Keratinocyte (primary cell): Measurements from ENCODE around the gene IARS1. TPM values are rescaled to one million over a fixed set of nuclear protein-coding genes. Genes with fewer than 3 reads are reported as not detected.

Source experiments
- DNase-seq: peaks from one replicate; pipeline ENCODE4 v3.0.0-alpha.2; 2011; ENCODE audit warnings: low read depth, missing footprints, low spot score
- FAIRE-seq: peaks from 2 replicates; lab custom pipeline; 2011; peaks lifted over from hg19 to GRCh38; lab: Jason Lieb, UNC
- H2AFZ ChIP-seq: 2 replicates; pipeline ENCODE4 v1.6.0; 2012; ENCODE audit warnings: low read length, control low read depth, inconsistent platforms; ENCODE audit not compliant: control insufficient read depth
- H3K27ac ChIP-seq: 2 replicates; pipeline ENCODE4 v1.5.1; 2011; ENCODE audit warnings: low read length; ENCODE audit not compliant: control insufficient read depth, insufficient read depth
- H3K27me3 ChIP-seq: 3 replicates; pipeline ENCODE4 v1.6.0; 2011; ENCODE audit warnings: low read length; ENCODE audit not compliant: control insufficient read depth, insufficient read depth; ENCODE audit errors: extremely low read depth
- H3K36me3 ChIP-seq, 2 experiments: 2 replicates in 1 of 2; 3 replicates in 1 of 2; pipeline ENCODE4 v1.5.1; 2011; ENCODE audit warnings: low read length in 2 of 2, mild to moderate bottlenecking in 1 of 2; ENCODE audit not compliant: control insufficient read depth in 2 of 2, insufficient read depth in 2 of 2; ENCODE audit errors: extremely low read depth in 1 of 2
- H3K4me1 ChIP-seq: 3 replicates; pipeline ENCODE4 v1.5.1; 2011; ENCODE audit warnings: low read length; ENCODE audit not compliant: control insufficient read depth, insufficient read depth; ENCODE audit errors: extremely low read depth
- H3K4me2 ChIP-seq: 3 replicates; pipeline ENCODE4 v1.6.0; 2011; ENCODE audit warnings: low read depth, low read length; ENCODE audit not compliant: control insufficient read depth, insufficient read depth; ENCODE audit errors: extremely low read depth
- H3K4me3 ChIP-seq, 3 experiments: fragments of 200-600 bp in 1 of 3; sonication (generic) in 1 of 3; 2 replicates in 2 of 3; 3 replicates in 1 of 3; pipeline ENCODE4 v1.5.1; 2011 to 2016; ENCODE audit warnings: low read length in 3 of 3, mild to moderate bottlenecking in 3 of 3, control low read depth in 2 of 3, inconsistent platforms in 1 of 3, low read depth in 1 of 3, mixed read lengths in 1 of 3, mixed run types in 1 of 3, moderate library complexity in 1 of 3; ENCODE audit not compliant: control insufficient read depth in 2 of 3, insufficient read depth in 2 of 3; ENCODE audit errors: extremely low read depth in 1 of 3
- H3K79me2 ChIP-seq: 2 replicates; pipeline ENCODE4 v1.6.0; 2012; ENCODE audit warnings: low read length; ENCODE audit not compliant: control insufficient read depth, insufficient read depth
- H3K9ac ChIP-seq: 3 replicates; pipeline ENCODE4 v1.6.0; 2011; ENCODE audit warnings: low read length; ENCODE audit not compliant: control insufficient read depth, insufficient read depth; ENCODE audit errors: extremely low read depth
- H3K9me1 ChIP-seq: 3 replicates; pipeline ENCODE4 v1.6.0; 2011; ENCODE audit warnings: low read length; ENCODE audit not compliant: control insufficient read depth, insufficient read depth; ENCODE audit errors: extremely low read depth
- H3K9me3 ChIP-seq: 2 replicates; pipeline ENCODE4 v1.5.1; 2012; ENCODE audit warnings: low read depth, low read length; ENCODE audit not compliant: control insufficient read depth
- H4K20me1 ChIP-seq: 3 replicates; pipeline ENCODE4 v1.6.0; 2011; ENCODE audit warnings: low read length; ENCODE audit not compliant: control insufficient read depth, insufficient read depth; ENCODE audit errors: extremely low read depth
- EZH2 ChIP-seq: IDR thresholded peaks from one replicate; pipeline ENCODE4 v1.6.1; 2012; ENCODE audit warnings: inconsistent platforms, mild to moderate bottlenecking, low read length, moderate library complexity
- dilution Hi-C: fragments of 300-500 bp; cut with MboI; formaldehyde crosslinking; loops from one replicate; pipeline ENCODE4 v1.7.0; 2020; ENCODE audit warnings: low sequenced_read_pairs; ENCODE audit not compliant: extremely low pct_ligation_motif_present
- polyA plus RNA-seq, 5 experiments: library from polyadenylated mRNA; depleted of rRNA in 3 of 5; stranded (reverse) in 3 of 5; stranded (forward) in 1 of 5; unstranded in 1 of 5; fragments of >200 nt; gene quantifications; 1 replicate in 1 of 5; 2 replicates in 3 of 5; 3 replicates in 1 of 5; pipeline versions ENCODE4 v1.2.1 to v1.2.3, GENCODE V29; 2011 to 2012; ENCODE audit warnings: missing spikeins in 2 of 5, low read depth in 1 of 5, low replicate concordance in 1 of 5
- TF ChIP-seq, protein P1 (sequence below), 3 experiments: IDR thresholded peaks in 1 of 3; conservative IDR thresholded peaks in 1 of 3; optimal IDR thresholded peaks in 1 of 3; 2 replicates in 2 of 3; 3 replicates in 1 of 3; pipeline versions ENCODE3 to v1.5.1; 2011; ENCODE audit warnings: low read length in 3 of 3, mild to moderate bottlenecking in 3 of 3, moderate library complexity in 2 of 3, control low read depth in 1 of 3, inconsistent platforms in 1 of 3; ENCODE audit not compliant: insufficient read depth in 2 of 3; ENCODE audit errors: extremely low read depth in 1 of 3

IARS1 gene
- polyA plus RNA-seq, 1 donor (not counting 4 experiments of a cell fraction or from before 2014, with no cell fraction given), result 88.4 TPM

GRCh38 chr9:92324431-92324830 lies 30.9 kb upstream of the IARS1 start:
- TF ChIP-seq, protein P1, sequence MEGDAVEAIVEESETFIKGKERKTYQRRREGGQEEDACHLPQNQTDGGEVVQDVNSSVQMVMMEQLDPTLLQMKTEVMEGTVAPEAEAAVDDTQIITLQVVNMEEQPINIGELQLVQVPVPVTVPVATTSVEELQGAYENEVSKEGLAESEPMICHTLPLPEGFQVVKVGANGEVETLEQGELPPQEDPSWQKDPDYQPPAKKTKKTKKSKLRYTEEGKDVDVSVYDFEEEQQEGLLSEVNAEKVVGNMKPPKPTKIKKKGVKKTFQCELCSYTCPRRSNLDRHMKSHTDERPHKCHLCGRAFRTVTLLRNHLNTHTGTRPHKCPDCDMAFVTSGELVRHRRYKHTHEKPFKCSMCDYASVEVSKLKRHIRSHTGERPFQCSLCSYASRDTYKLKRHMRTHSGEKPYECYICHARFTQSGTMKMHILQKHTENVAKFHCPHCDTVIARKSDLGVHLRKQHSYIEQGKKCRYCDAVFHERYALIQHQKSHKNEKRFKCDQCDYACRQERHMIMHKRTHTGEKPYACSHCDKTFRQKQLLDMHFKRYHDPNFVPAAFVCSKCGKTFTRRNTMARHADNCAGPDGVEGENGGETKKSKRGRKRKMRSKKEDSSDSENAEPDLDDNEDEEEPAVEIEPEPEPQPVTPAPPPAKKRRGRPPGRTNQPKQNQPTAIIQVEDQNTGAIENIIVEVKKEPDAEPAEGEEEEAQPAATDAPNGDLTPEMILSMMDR (optimal IDR thresholded peaks at IDR 0.05 in 1 of 3, IDR thresholded peaks at IDR 0.05 in 1 of 3, conservative IDR thresholded peaks at IDR 0.05 in 1 of 3; ENCODE audit: extremely low read depth in 1 of 3, insufficient read depth in 2 of 3, low read length in 3 of 3), result no peak
- no peak for TF ChIP-seq EZH2
- peaks cover 24% of the 10 kb centered on the region for H3K79me2 ChIP-seq
- H3K4me3 ChIP-seq, result peak overlapping the region; percentile 75 to 98 (median 93)
- H3K4me1 ChIP-seq, result peaks cover 27% of the 10 kb centered on the region
- H3K4me2 ChIP-seq, result peak overlapping the region; percentile 84
- H3K9me3 ChIP-seq, result no peaks in the 10 kb centered on the region
- DNase-seq (no peak), FAIRE-seq (no peak)
- dilution Hi-C loops, result no loop called here
- H3K27ac ChIP-seq, result peak overlapping the region; percentile 100
- peak overlapping the region; percentile 100 for H3K9ac ChIP-seq
- H2AFZ ChIP-seq, result no peak overlapping the region
- H3K36me3 ChIP-seq, result peaks cover 12 to 20% of the 10 kb centered on the region in 2 experiments
- H4K20me1 ChIP-seq, result no peaks in the 10 kb centered on the region
- H3K9me1 ChIP-seq, result no peaks in the 10 kb centered on the region
- no peaks in the 10 kb centered on the region for H3K27me3 ChIP-seq

DNA sequence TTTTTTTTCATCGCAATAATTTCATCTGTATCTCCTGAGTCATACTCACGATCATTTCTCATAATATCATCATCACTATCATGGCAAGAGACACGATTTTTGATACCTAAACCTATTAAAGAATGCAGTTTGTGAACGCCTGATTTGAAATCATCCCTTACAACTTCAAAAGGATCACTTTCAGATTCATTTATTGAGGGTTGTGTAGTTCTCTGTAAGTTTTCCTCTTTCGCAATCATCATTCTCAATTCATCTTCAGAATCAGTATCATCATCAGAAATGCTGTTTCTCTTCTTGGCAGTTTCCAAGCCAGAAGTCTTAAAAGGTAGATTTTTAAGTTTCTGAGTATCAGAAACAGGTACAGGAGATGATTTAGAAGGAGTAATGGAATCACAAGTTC lies 22.0 kb upstream of the IARS1 start:
- Histone ChIP-seq H4K20me1 (no peaks in the 10 kb centered on the region), H3K27ac (no peak overlapping the region), H3K4me3 (no peak overlapping the region), H3K9ac (no peak overlapping the region), H3K36me3 (peaks cover 17 to 29% of the 10 kb centered on the region in 2 experiments), H3K4me2 (no peak overlapping the region), H3K9me3 (no peaks in the 10 kb centered on the region), H3K9me1 (peaks cover 3% of the 10 kb centered on the region), H2AFZ (no peak overlapping the region), H3K27me3 (no peaks in the 10 kb centered on the region), H3K79me2 (peaks cover 13% of the 10 kb centered on the region), H3K4me1 (peaks cover 13% of the 10 kb centered on the region)
- FAIRE-seq, result no peak
- TF ChIP-seq EZH2, result no peak
- TF ChIP-seq, protein P1 (optimal IDR thresholded peaks at IDR 0.05 in 1 of 3, IDR thresholded peaks at IDR 0.05 in 1 of 3, conservative IDR thresholded peaks at IDR 0.05 in 1 of 3; ENCODE audit: extremely low read depth in 1 of 3, insufficient read depth in 2 of 3, low read length in 3 of 3), result no peak
- no peak for DNase-seq
- dilution Hi-C loops, result no loop called here
